GM12864 (cell line): ENCODE data around the gene DISP3.

ENCODE experiments used
- DNase-seq: peaks from one replicate; pipeline ENCODE4 v3.0.0-alpha.2; 2011; ENCODE audit warnings: low read depth
- H3K4me3 ChIP-seq: 2 replicates; pipeline ENCODE4 v1.5.1; 2011; ENCODE audit warnings: mild to moderate bottlenecking, low read depth, low read length, control low read depth
- CTCF ChIP-seq: IDR thresholded peaks from 2 replicates; pipeline ENCODE4 v1.5.1; 2011; ENCODE audit warnings: low read depth, mild to moderate bottlenecking, moderate library complexity, low read length, control low read depth, inconsistent platforms; ENCODE audit errors: missing control alignments

Gene DISP3

GRCh38 chr1:11470912-11471311 is 8.0 kb upstream of the DISP3 start:
- H3K4me3 ChIP-seq, result no peak overlapping the region
- TF ChIP-seq CTCF, result no peak
- no peak for DNase-seq

- no peak for TF ChIP-seq CTCF
- no peak overlapping the region for H3K4me3 ChIP-seq
Observed at GRCh38 chr1:11471473-11471872, 7.5 kb upstream of the DISP3 start.

GRCh38 chr1:11472284-11472683 is 6.7 kb upstream of the DISP3 start:
- no peak for DNase-seq
- no peak overlapping the region for H3K4me3 ChIP-seq
- TF ChIP-seq CTCF, result no peak

More at GRCh38 chr1:11471473-11471872, 7.5 kb upstream of the DISP3 start:
- DNase-seq, result no peak

- TF ChIP-seq CTCF, result no peak
- no peak overlapping the region for H3K4me3 ChIP-seq
- no peak for DNase-seq
Observed at GRCh38 chr1:11472741-11473140, 6.2 kb upstream of the DISP3 start.

GRCh38 chr1:11473491-11474034 is 5.4 kb upstream of the DISP3 start:
- TF ChIP-seq CTCF, result no peak
- no peak overlapping the region for H3K4me3 ChIP-seq
- no peak for DNase-seq

GRCh38 chr1:11474826-11475225 is 4.1 kb upstream of the DISP3 start:
- H3K4me3 ChIP-seq, result no peak overlapping the region
- no peak for TF ChIP-seq CTCF
- no peak for DNase-seq

- no peak for DNase-seq
- TF ChIP-seq CTCF, result no peak
Observed at GRCh38 chr1:11475748-11476147, 3.2 kb upstream of the DISP3 start.

More at GRCh38 chr1:11475748-11476147, 3.2 kb upstream of the DISP3 start:
- H3K4me3 ChIP-seq, result no peak overlapping the region
